Stimulated activated CD8-positive, alpha-beta memory T cell treated with anti-CD3 and anti-CD28 coated beads, Interleukin-15, amount 100 ng/mL, for 1 hour (primary cell): ENCODE results near the gene S1PR5.

Experiments
- DNase-seq: peaks from one replicate; pipeline ENCODE4 v3.0.0-alpha.2; 2020; ENCODE audit warnings: low read depth

S1PR5 gene

DNA sequence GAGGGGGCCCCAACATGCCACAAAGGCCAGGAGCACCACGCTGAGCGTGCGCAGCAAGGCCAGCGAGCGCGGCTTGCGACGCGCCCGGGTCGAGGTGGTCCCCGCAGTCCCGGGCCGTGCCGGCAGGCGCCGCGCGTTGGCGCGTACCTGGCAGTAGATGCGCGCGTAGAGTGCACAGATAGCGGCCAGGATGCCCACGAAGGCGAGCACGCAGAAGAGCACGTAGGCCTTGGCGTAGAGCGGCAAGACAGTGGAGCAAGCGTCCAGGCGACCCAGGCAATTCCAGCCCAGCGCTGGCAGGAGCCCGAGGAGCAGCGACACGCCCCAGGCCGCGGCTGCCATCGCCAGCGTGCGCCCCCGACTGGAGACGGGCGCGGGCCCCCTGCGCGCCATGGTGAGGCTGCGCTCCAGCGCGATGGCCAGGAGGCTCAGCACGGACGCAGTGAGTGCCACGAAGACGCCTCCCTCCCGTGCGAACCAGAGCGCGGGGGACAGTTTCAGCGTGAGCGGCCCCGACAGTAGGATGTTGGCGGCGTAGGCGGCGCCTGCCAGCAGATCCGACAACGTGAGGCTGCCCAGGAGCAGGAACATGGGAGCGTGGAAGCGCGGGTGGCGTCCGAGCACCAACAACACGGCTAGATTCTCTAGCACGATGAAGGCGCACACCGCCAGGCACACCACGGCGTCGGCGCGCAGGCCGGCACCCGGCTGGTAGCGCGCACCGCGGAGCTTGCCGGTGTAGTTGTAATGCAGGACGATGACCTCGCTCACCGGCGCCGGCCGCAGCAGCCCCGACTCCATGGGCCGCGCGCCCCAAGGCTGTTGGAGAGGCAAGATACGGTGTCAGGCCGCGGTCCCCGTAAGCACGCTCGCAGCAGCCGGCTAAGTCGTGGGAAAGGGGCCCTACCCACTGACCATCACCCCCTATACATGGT, 2.8 kb downstream of the S1PR5 start:
- no peak for DNase-seq

DNA sequence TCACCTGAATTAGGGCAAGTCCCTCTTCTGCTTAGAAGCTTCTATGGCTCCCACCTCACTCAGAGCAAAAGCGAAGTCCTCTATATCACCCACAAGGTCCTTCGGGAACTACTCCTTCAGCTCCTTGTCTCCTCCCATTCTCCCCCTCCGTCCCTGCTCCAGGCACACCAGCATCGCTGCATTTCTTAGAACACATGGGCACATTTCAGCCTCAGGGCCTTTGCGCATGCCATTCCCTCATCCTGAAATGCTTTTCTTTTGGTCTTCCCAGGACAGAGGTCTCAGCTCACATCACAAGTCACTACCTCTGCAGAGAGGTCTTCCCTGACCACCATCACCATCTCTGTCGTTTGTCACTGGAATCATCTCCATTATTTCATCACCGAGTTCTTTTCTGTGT, 4.0 kb downstream of the S1PR5 start:
- DNase-seq, result no peak

DNA sequence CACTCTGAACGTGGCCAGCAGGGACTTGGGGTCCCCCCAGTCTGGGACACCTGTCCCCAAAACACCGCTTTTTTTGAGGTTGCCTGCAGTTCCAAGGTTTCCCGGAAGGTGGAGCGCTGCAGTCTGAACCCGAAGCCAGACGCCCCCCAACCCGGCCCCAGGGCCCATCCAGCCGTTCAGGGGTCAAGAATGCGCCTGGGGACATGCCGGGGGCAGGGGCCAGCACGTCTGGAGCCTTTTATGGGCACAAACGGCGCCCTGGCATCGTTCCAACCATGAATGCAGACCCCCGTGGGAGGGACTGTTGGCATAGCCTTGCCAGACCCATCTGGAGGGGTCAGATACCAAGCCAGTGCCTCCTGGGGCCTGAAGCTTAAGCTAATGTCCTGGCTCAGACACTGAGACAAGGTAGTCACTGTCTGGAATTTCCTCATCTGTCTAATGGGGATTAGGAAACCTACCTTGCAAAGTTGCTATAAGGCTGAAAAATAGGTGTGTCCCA, 6.9 kb downstream of the S1PR5 start:
- DNase-seq, result peak; percentile 39

DNA sequence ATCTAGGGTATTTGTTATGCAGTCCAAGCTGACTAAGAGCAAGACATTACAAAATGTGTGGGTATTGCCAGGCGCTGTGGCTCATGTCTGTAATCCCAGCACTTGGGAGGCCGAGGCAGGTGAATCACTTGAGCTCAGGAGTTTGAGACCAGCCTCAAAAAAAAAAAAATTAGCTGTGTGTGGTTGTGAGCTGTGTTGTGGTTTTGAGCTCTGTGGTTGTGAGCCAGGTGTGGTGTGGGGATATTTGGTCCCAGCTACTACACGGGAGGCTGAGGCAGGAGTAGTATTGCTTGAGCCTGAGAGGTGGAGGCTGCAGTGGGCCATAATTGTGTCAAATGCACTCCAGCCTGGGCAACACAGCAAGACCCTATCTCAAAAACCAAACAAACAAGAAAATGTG, 8.5 kb downstream of the S1PR5 start:
- no peak for DNase-seq

DNA sequence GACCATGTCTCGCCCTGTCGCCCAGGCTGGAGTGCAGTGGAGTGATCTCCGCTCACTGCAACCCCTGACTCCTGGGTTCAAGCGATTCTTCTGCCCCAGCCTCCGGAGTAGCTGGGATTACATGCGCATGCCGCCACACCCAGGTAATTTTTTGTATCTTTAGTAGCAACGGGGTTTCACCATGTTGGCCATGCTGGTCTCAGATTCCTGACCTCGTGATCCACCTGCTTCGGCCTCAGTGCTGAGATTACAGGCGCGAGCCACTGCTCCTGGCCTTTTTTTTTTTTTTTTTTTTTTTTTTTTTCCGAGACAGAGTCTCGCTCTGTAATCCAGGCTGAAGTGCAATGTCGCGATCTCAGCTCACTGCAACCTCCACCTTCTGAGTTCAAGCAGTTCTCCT, 9.2 kb downstream of the S1PR5 start:
- no peak for DNase-seq

DNA sequence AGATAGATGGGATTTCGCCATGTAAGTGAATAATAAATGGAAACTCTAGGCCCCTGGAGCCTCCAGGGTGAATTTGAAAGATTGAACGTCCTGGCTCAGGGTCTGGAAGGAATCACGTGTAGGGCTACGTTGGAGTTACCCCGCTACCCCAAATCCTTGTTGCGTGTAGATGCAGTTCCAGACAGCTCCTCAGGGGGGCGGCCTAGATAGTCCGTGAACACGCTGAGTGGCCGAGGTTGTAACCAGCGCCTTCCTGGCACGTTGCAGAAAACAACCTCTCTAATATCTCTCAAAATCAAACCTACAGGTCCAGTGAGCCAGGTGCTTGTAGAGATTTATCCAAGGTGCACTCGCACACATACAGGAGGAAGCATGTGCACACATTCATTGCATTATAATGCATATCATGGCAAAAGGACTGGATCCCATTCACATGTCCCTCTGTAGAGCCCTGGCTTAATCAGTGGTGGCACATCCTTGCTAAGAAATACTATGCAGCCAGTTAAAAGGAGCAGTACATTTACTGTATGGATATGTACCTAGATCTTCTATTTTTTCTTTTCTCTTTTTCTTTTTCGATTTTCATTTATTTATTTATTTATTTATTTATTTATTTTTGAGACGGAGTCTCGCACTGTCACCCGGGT, 11.5 kb downstream of the S1PR5 start:
- DNase-seq, result peak; percentile 69

DNA sequence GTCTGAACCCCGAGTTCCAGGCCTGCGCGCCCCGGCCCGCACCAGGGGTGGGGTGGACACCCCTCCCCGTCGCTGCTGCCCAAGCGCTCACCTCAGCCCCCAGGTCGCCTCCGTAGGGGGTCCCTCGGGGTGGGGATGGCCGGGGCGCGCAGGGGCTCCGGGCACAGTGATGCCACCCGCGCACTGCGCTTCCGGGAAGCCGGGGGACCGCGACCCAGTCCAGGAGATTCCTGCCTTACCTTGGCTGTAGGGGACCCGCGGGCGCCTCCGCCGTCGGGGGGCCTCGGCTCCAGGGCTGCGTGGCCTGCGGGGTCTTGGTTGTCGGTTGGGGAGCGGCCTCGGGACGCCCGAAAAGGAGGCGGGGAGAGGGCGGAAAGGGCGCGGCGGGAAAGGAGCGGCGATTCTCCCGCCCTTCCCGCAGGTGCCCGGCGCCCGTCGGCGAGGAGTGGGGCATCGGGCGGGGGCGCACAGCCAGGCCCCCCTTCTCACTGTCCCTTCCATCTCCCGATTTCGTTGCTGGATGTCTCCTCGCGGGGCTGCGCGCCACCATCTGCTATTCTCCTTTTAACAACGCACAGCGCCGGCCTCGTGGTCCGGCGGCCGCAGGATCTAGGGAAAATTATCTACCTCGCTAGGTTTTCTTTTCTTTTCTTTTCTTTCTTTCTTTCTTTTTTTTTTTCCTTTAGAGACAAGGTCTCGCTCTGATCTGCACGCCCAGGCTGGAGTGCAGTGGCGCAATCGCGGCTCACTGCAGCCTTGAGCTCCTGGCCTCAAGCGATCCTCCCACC, 14.1 kb downstream of the S1PR5 start, which contains the start of gene KEAP1:
Gene KEAP1, minus strand, starts transcription at position 355 of the 788 bp plus-strand sequence. CDS start 3,323 bp downstream, outside the sequence.
- no peak for DNase-seq

DNA sequence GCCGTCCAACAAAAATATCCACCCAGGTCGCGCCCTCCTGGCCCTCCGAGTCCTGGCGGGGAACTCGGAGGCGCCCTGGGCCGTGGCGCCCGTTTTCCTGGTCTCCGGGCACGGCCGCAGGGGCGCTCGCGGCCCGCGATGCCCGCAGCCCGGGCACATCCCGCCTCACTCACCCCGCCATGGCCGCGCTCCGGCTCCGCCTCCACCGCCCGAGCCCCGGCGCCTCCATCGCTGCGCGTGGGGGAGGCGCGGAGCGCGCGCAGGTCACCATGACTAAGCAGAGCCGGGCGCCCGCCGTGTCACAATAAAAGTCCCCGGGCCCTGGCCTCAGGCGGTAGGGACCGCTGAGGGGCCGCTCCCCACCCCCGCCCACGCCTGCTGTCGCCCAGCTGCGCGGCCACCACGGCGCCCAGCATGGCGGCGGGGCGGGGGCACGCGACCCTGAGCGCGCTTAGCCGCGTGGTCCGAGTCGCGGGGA, 14.7 kb downstream of the S1PR5 start:
- peak; percentile 72 for DNase-seq

DNA sequence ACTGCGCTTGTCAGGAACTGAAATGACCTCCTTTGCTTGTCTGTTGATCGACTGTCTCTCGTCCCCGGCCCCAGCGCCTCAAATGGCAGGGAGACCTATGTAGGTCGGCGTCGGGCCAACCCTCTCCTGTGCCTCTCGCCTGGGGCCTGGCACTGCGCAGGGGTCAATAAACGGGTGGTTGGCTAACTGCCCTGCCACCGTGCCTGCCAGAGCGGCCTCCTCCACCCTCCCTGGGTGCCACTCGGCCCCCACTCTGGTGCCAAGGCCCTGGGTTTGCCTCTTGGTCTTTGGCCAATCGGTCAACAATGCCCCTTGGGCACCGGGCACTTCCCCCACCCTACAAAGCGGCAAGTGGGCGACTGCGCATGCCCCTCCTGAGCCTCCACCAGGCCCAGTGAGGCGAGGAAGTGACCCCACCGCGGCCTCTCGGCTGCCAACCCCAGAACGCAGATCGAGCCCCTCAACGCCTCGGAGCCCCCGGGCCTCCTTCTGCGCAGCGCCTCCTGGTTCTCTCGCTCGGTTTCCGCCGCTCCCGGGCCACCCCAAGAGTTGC, 15.2 kb downstream of the S1PR5 start:
- DNase-seq, result no peak

GRCh38 chr19:10500247-10500592, 17.0 kb downstream of the S1PR5 start:
- no peak for DNase-seq

DNA sequence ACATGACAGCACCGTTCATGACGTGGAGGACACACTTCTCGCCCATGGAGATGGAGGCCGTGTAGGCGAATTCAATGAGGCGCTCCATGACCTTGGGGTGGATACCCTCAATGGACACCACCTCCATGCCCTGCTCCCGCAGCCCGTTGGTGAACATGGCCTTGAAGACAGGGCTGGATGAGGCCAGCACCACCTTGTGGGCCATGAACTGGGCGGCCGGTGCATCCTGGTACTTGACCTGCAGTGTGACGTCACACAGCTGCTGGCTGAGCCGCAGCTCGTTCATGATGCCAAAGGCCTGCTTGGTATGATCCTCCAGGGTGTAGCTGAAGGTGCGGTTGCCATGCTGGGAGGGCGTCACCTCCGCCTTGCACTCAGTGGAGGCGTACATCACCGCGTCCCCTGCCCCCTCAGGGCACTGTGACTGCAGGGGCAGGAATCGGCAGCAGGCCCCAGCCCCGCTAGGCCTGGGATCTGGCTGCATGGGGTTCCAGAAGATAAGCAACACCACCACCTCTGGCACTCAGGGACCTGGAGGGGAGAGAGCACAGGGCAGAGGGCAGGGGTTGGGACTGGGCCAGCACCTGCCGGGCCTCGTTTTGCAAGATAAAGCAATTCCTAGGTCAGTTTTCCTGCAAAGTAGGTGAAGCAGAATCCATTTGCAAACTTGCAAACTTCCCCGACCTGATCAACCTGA, 17.5 kb downstream of the S1PR5 start:
- no peak for DNase-seq

- DNase-seq, result no peak
These were observed 19.9 kb downstream of the S1PR5 start for GRCh38 chr19:10497371-10497770.

GRCh38 chr19:10491472-10492047, 25.7 kb downstream of the S1PR5 start:
- DNase-seq, result no peak

DNA sequence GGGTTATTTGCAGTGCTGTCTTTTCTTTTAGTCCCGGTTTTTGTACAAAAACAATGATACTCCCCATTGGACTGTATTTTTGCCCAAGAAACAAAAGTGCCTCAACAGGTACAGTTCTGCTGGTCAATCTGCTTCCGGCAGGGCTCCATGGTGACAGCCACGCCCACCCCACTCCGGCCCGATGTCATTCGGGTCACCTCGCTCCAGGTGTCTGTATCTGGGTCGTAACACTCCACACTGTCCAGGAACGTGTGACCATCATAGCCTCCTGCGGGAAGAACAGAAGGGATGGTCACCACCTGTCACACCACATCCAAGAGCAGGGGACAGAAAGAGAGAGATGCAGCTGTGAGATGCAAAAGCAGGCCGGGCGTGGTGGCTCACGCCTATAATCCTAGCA, 30.7 kb downstream of the S1PR5 start:
- DNase-seq, result no peak

GRCh38 chr19:10478903-10479384, 38.3 kb downstream of the S1PR5 start:
- peak; percentile 72 for DNase-seq

- DNase-seq, result no peak
These were observed 38.8 kb downstream of the S1PR5 start for GRCh38 chr19:10478476-10478875.

GRCh38 chr19:10474962-10475451, 42.2 kb downstream of the S1PR5 start:
- no peak for DNase-seq

DNA sequence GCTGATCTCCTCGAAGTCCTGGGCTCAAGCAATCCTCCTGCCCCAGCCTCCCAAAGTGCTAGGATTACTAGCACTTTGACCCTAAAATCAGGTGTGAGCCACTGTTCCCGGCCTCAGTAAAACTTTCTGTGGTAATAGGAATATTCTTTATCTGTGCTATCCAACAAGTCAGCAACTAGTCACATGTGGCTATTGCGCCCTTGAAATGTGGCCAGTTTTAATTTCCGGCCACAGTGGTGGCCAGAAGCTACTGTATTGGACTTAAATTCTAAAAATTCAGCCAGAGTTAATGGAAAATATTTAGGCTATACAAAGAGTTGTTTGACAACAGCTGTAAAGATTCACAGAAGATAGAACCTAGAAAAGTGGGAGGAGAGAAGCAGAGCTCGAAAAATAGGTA, 44.1 kb downstream of the S1PR5 start:
- DNase-seq, result no peak

- no peak for DNase-seq
These were observed 45.3 kb downstream of the S1PR5 start for GRCh38 chr19:10471909-10472308.

GRCh38 chr19:10468133-10468532, 49.1 kb downstream of the S1PR5 start:
- DNase-seq, result no peak
